ENCODE results near the gene HSD17B8. TPM values are rescaled to one million over a fixed set of nuclear protein-coding genes. Genes with fewer than 3 reads are reported as not detected.

Gene HSD17B8
- polyA plus RNA-seq, 2 of the 4 experiments (the other 2 are of a cell fraction): 9.5 to 16.5 TPM

- ChIA-PET CTCF (no interaction called here), POLR2A (interaction anchor here (1.5 kb wide), 1 partner anchor 229 kb away, joined by 4 read pairs; no protein-coding TSS in a partner anchor)
- DNase-seq (ENCODE audit: low read depth in 1 of 2, low spot score in 1 of 2) (peak; percentile 89 to 98), FAIRE-seq (no peak), ATAC-seq (peak; percentile 60 to 76)
- Histone ChIP-seq H3K9me3 (no peaks in the 10 kb centered on the region), H3K4me1 (peaks cover 32% of the 10 kb centered on the region), H3K27ac (peak within 1 kb of the TSS; percentile 97 to 100), H3K4me2 (peak within 1 kb of the TSS; percentile 99), H3K4me3 (peak within 1 kb of the TSS; percentile 98)
- WGBS (ENCODE audit: missing lambda C conversion rate): 2% methylated on average over 18 of the region's 68 CpGs
- TF ChIP-seq RNF2 (IDR thresholded peaks at IDR 0.05; ENCODE audit: borderline replicate concordance, low read depth) (no peak), JUN (IDR thresholded peaks at IDR 0.05) (peak; percentile 40 to 76; a peak in 2 of 5 replicates), PHF8 (IDR thresholded peaks at IDR 0.05; ENCODE audit: borderline replicate concordance, low read depth) (0 out of 2 replicates have a peak, but pooled peaks have one; percentile 25), RFX5 (IDR thresholded peaks at IDR 0.05) (0 out of 2 replicates have a peak, but pooled peaks have one; percentile 41), POLR2A (IDR thresholded peaks at IDR 0.05; ENCODE audit: low read length) (peak; percentile 14; the same call in 1 of the 2 replicates), PBX3 (IDR thresholded peaks at IDR 0.05) (no peak), HDAC2 (IDR thresholded peaks at IDR 0.05) (no peak), GATA3 (IDR thresholded peaks at IDR 0.05; ENCODE audit: borderline replicate concordance) (no peak; the same call in 1 of the 2 replicates), REST (IDR thresholded peaks at IDR 0.05) (peak; percentile 92), KDM5A (IDR thresholded peaks at IDR 0.05) (peak; percentile 26; the same call in 1 of the 2 replicates), CHD2 (IDR thresholded peaks at IDR 0.05; ENCODE audit: low read length, partially characterized antibody) (peak; percentile 95), RAD21 (conservative IDR thresholded peaks at IDR 0.05 in 1 of 2, IDR thresholded peaks at IDR 0.05 in 1 of 2) (no peak), BCL3 (IDR thresholded peaks at IDR 0.05) (peak; percentile 11; the same call in 1 of the 3 replicates), HMGXB4 (CRISPR knock-in tag; IDR thresholded peaks at IDR 0.05; ENCODE audit: borderline replicate concordance) (0 out of 2 replicates have a peak, but pooled peaks have one; percentile 14)
Observed at GRCh38 chr6:33200219-33201146, 4.0 kb upstream of the HSD17B8 start, which contains the start of the genes RXRB and SLC39A7. RXRB (minus strand) TSS chr6:33200665; CDS start chr6:33200476, 189 bp downstream. SLC39A7 (plus strand) TSS chr6:33200867; CDS start chr6:33201246, 379 bp downstream.

GRCh38 chr6:33201147-33201545 is 3.3 kb upstream of the HSD17B8 start:
- H3K4me2 ChIP-seq: peak overlapping the region; percentile 97
- H3K27ac ChIP-seq: peak overlapping the region; percentile 97 to 100
- 3% methylated on average over 11 of the region's 14 CpGs for WGBS (ENCODE audit: missing lambda C conversion rate)
- peaks cover 38% of the 10 kb centered on the region for H3K4me1 ChIP-seq
- FAIRE-seq (no peak), DNase-seq (ENCODE audit: low read depth in 1 of 2, low spot score in 1 of 2) (no peak), ATAC-seq (no peak)
- TF ChIP-seq TP53 (CRISPR knock-in tag; IDR thresholded peaks at IDR 0.05) (no peak), KDM5A (IDR thresholded peaks at IDR 0.05) (peak; percentile 5; the same call in 1 of the 2 replicates)
- peak overlapping the region; percentile 98 for H3K4me3 ChIP-seq
- no peaks in the 10 kb centered on the region for H3K9me3 ChIP-seq
- ChIA-PET CTCF (interaction anchor here (0.6 kb wide), 1 partner anchor 21 kb away, joined by 3 read pairs; no protein-coding TSS in a partner anchor), POLR2A (no interaction called here)
